B cell (primary cell): ENCODE results near the gene ARHGAP15.

Experiments
- EZH2 ChIP-seq: IDR thresholded peaks from 2 replicates; pipeline ENCODE4 v1.6.1; 2012; ENCODE audit warnings: borderline replicate concordance, low read depth, mild to moderate bottlenecking, moderate library complexity, low read length; ENCODE audit not compliant: insufficient read depth, poor library complexity, severe bottlenecking
- TF ChIP-seq, protein P1 (sequence below): fragments of 200-600 bp; IDR thresholded peaks from one replicate; pipeline ENCODE4 v1.8.0; 2022; ENCODE audit warnings: antibody characterized with exemption, mild to moderate bottlenecking

DNA sequence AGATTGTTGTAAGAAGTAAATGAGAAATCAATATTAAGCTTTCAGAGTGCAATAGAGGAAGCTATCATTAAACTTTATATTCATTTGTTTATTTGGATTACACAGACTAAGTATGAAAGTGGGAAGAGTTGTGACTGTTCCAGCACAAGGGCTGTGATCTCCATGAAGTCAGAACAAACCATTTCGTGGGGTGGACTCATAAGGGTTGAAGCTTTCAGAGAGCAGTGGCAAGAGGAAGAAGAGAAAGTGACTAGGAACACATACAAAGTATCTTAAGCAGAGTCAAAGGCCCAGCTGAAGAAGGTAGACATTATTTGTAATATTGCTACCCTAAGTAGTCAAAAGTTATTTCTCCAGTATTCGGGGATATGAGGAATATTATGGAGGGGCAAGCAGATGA lies 117.0 kb downstream of the ARHGAP15 start:
- TF ChIP-seq, protein P1, sequence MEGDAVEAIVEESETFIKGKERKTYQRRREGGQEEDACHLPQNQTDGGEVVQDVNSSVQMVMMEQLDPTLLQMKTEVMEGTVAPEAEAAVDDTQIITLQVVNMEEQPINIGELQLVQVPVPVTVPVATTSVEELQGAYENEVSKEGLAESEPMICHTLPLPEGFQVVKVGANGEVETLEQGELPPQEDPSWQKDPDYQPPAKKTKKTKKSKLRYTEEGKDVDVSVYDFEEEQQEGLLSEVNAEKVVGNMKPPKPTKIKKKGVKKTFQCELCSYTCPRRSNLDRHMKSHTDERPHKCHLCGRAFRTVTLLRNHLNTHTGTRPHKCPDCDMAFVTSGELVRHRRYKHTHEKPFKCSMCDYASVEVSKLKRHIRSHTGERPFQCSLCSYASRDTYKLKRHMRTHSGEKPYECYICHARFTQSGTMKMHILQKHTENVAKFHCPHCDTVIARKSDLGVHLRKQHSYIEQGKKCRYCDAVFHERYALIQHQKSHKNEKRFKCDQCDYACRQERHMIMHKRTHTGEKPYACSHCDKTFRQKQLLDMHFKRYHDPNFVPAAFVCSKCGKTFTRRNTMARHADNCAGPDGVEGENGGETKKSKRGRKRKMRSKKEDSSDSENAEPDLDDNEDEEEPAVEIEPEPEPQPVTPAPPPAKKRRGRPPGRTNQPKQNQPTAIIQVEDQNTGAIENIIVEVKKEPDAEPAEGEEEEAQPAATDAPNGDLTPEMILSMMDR: no peak
- TF ChIP-seq EZH2: no peak
